Measurements from ENCODE around the gene PROB1. TPM values are rescaled to one million over a fixed set of nuclear protein-coding genes. Genes with fewer than 3 reads are reported as not detected.

The PROB1 gene
- total and polyA plus RNA-seq, 2 of the 13 experiments (the other 11 are each of a cell fraction or from before 2014, with no cell fraction given) = 0.69 to 1.1 TPM

DNA sequence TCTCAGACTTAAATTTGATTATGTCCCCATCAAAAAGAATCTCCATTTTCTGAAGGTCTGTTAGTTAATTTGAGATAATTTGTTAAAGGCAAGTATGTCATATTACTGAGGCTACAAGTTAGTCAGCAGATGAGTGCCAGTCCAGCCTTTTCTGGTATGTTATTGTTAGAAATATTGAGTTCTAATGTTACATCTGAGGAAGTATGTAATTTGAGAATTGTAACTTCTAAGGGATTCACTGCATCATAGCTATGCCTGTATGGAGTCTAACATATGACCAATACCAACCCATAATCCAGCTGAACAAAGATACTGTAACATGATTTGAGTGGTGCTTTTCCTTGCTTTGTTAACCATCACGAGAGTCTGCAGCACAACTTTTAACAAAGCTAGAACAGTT, 25.7 kb downstream of the PROB1 start (continued):
- TF ChIP-seq, protein P1, sequence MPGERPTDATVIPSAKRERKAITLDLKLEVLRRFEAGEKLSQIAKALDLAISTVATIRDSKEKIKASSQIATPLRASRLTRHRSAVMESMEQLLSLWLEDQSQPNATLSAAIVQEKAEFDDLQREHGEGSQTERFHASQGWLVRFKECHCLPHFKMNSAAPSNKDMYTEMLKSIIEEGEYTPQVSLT (CRISPR knock-in tag; IDR thresholded peaks at IDR 0.05; ENCODE audit: borderline replicate concordance, low read depth) = no peak
- TF ChIP-seq ZNF546 (CRISPR knock-in tag; conservative IDR thresholded peaks at IDR 0.05) = no peak

DNA sequence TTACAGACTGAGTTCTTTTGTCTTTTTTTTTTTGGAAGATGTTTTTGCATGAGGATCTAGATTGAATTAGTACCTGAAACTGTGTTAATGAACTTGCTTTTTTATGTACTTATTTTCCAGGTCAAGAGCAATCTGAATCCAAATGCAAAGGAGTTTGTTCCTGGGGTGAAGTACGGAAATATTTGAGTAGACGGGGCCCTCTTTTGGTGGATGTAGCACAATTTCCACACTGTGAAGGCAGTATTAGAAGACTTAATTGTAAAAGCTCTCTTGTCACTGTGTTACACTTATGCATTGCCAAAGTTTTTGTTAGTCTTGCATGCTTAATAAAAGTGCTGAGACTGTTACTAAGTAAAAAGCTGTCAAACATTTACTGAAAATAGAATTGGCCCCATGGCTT, 26.3 kb downstream of the PROB1 start:
- Histone ChIP-seq H3K9me3 (ENCODE audit: low read length) (no peaks in the 10 kb centered on the region), H3K9ac (ENCODE audit: insufficient read depth, low read depth, low read length) (no peak overlapping the region), H3K27ac (ENCODE audit: extremely low read length, insufficient read depth, low read length) (no peak overlapping the region), H2AFZ (ENCODE audit: low read length) (no peak overlapping the region), H3K4me3 (replicated peaks in 1 of 3; ENCODE audit: insufficient read depth in 1 of 3, low read depth in 2 of 3, low read length in 3 of 3) (no peak overlapping the region), H3K36me3 (replicated peaks in 1 of 2; ENCODE audit: control insufficient read depth in 1 of 2, insufficient read depth in 2 of 2, low read length in 2 of 2) (peaks cover 15 to 50% of the 10 kb centered on the region in 2 experiments), H4K20me1 (ENCODE audit: insufficient read depth, low read length) (no peaks in the 10 kb centered on the region), H3K4me1 (ENCODE audit: insufficient read depth, low read length) (no peaks in the 10 kb centered on the region), H3K4me2 (ENCODE audit: low read depth, low read length) (no peak overlapping the region), H3K79me2 (ENCODE audit: insufficient read depth, low read length) (no peaks in the 10 kb centered on the region), H3K27me3 (ENCODE audit: control insufficient read depth in 1 of 2, insufficient read depth in 2 of 2, low read length in 2 of 2) (no peaks in the 10 kb centered on the region)
- BruUV-seq (replicated peaks) = no TSS peak
- TF ChIP-seq TCF12 (IDR thresholded peaks at IDR 0.05) = no peak
- no peak for TF ChIP-seq TCF12 (CRISPR knock-in tag; IDR thresholded peaks at IDR 0.05)
- TF ChIP-seq SIX1 (CRISPR knock-in tag; IDR thresholded peaks at IDR 0.05; ENCODE audit: borderline replicate concordance) = no peak
- TF ChIP-seq ZFP62 (CRISPR knock-in tag; IDR thresholded peaks at IDR 0.05) = no peak
- TF ChIP-seq STAG1 (CRISPR knock-in tag; IDR thresholded peaks at IDR 0.05) = peak; percentile 26
- no peak for TF ChIP-seq KAT2B (IDR thresholded peaks at IDR 0.05; ENCODE audit: borderline replicate concordance, low read depth, low read length)
- CTCF ChIA-PET (ENCODE audit: low intra/inter-chr PET ratio, low total read pairs) = no interaction called here
- FAIRE-seq = no peak
- in situ Hi-C loops (cut with HindIII; ENCODE audit: extremely low pct_ligation_motif_present, low pct_unique_long_range_greater_than_20kb) (no loop called here), intact Hi-C loops (cut with micrococcal nuclease; ENCODE audit: unreplicated experiment) (no loop called here)
- no peak for DNase-seq (ENCODE audit: low spot score)
- no peak for ATAC-seq
- 97% methylated on average over 2 of the region's 2 CpGs for WGBS (ENCODE audit: low lambda C conversion rate)
- POLR2A ChIA-PET = no interaction called here

DNA sequence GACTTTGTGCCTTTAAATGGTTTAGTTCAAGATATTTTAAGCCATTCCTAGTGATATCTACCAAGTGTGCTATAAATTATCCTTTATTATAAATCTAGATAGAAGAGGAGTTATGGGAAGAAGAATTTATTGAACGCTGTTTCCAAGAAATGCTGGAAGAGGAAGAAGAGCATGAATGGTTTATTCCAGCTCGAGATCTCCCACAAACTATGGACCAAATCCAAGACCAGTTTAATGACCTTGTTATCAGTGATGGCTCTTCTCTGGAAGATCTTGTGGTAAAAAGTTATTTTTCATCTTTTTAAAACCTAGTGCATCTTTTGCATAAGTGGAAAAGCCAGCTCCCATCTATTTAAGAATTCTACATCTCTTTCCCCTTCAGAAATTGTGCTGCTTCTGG, 30.4 kb downstream of the PROB1 start:
- no TSS peak for BruUV-seq (replicated peaks)
- ChIA-PET POLR2A (no interaction called here), CTCF (ENCODE audit: low intra/inter-chr PET ratio, low total read pairs) (no interaction called here)
- Histone ChIP-seq H3K79me2 (ENCODE audit: insufficient read depth, low read length) (peaks cover 25% of the 10 kb centered on the region), H2AFZ (ENCODE audit: low read length) (no peak overlapping the region), H4K20me1 (ENCODE audit: insufficient read depth, low read length) (peaks cover 29% of the 10 kb centered on the region; the same call in 1 of the 2 replicates), H3K27me3 (ENCODE audit: control insufficient read depth in 1 of 2, insufficient read depth in 2 of 2, low read length in 2 of 2) (no peaks in the 10 kb centered on the region), H3K4me3 (replicated peaks in 1 of 3; ENCODE audit: insufficient read depth in 1 of 3, low read depth in 2 of 3, low read length in 3 of 3) (no peak overlapping the region), H3K4me1 (ENCODE audit: insufficient read depth, low read length) (no peaks in the 10 kb centered on the region), H3K36me3 (replicated peaks in 1 of 2; ENCODE audit: control insufficient read depth in 1 of 2, insufficient read depth in 2 of 2, low read length in 2 of 2) (peaks cover 14 to 50% of the 10 kb centered on the region in 2 experiments), H3K4me2 (ENCODE audit: low read depth, low read length) (no peak overlapping the region), H3K9me3 (ENCODE audit: low read length) (no peaks in the 10 kb centered on the region), H3K27ac (ENCODE audit: extremely low read length, insufficient read depth, low read length) (no peak overlapping the region), H3K9ac (ENCODE audit: insufficient read depth, low read depth, low read length) (no peak overlapping the region)
- WGBS (ENCODE audit: low lambda C conversion rate) = 97% methylated on average over 2 of the region's 2 CpGs
- no peak for DNase-seq (ENCODE audit: low spot score)
- no peak for FAIRE-seq
- intact Hi-C loops (cut with micrococcal nuclease; ENCODE audit: unreplicated experiment) (no loop called here), in situ Hi-C loops (cut with HindIII; ENCODE audit: extremely low pct_ligation_motif_present, low pct_unique_long_range_greater_than_20kb) (no loop called here)
- no peak for ATAC-seq
- TF ChIP-seq HMG20B (CRISPR knock-in tag; conservative IDR thresholded peaks at IDR 0.05) (no peak), ZNF878 (CRISPR knock-in tag; IDR thresholded peaks at IDR 0.05) (no peak), KMT2A (CRISPR knock-in tag; IDR thresholded peaks at IDR 0.05) (no peak), ZNF484 (CRISPR knock-in tag; IDR thresholded peaks at IDR 0.05; ENCODE audit: borderline replicate concordance, low read depth) (no peak), GZF1 (CRISPR knock-in tag; IDR thresholded peaks at IDR 0.05) (no peak), NFKB2 (CRISPR knock-in tag; IDR thresholded peaks at IDR 0.05; ENCODE audit: borderline replicate concordance) (no peak)
- TF ChIP-seq, protein P2, sequence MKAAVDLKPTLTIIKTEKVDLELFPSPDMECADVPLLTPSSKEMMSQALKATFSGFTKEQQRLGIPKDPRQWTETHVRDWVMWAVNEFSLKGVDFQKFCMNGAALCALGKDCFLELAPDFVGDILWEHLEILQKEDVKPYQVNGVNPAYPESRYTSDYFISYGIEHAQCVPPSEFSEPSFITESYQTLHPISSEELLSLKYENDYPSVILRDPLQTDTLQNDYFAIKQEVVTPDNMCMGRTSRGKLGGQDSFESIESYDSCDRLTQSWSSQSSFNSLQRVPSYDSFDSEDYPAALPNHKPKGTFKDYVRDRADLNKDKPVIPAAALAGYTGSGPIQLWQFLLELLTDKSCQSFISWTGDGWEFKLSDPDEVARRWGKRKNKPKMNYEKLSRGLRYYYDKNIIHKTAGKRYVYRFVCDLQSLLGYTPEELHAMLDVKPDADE (CRISPR knock-in tag; IDR thresholded peaks at IDR 0.05) = no peak
- TF ChIP-seq, protein P3, sequence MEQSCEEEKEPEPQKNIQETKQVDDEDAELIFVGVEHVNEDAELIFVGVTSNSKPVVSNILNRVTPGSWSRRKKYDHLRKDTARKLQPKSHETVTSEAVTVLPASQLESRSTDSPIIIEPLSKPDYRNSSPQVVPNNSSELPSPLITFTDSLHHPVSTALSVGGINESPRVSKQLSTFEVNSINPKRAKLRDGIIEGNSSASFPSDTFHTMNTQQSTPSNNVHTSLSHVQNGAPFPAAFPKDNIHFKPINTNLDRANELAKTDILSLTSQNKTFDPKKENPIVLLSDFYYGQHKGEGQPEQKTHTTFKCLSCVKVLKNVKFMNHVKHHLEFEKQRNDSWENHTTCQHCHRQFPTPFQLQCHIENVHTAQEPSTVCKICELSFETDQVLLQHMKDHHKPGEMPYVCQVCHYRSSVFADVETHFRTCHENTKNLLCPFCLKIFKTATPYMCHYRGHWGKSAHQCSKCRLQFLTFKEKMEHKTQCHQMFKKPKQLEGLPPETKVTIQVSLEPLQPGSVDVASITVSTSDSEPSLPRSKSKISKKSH (CRISPR knock-in tag; IDR thresholded peaks at IDR 0.05; ENCODE audit: borderline replicate concordance) = no peak
